DND-41 (cell line): ENCODE data around the gene LAMA4.

Source experiments
- ATAC-seq: fragments of 200-7000 bp; cut with Tn5 transposase; 3 replicates; pipeline ENCODE4 v1.9.1; 2021; ENCODE audit warnings: low read depth; ENCODE audit not compliant: insufficient read depth
- DNase-seq: peaks from one replicate; pipeline ENCODE4 v3.0.0-alpha.2; 2020
- H2AFZ ChIP-seq: 2 replicates; pipeline ENCODE4 v1.6.0; 2012; ENCODE audit warnings: low read depth, low read length
- H3K27ac ChIP-seq: 2 replicates; pipeline ENCODE4 v1.5.1; 2012; ENCODE audit warnings: low read length, inconsistent platforms
- H3K27me3 ChIP-seq: fragments of 200-600 bp; sonication (generic); 2 replicates; pipeline ENCODE4 v1.6.0; 2012; ENCODE audit warnings: low read length, mild to moderate bottlenecking, inconsistent platforms; ENCODE audit not compliant: insufficient read depth, poor library complexity
- H3K36me3 ChIP-seq: 2 replicates; pipeline ENCODE4 v1.5.1; 2012; ENCODE audit warnings: low read length, inconsistent platforms; ENCODE audit not compliant: insufficient read depth
- H3K4me1 ChIP-seq: 2 replicates; pipeline ENCODE4 v1.5.1; 2012; ENCODE audit warnings: mild to moderate bottlenecking, low read length; ENCODE audit not compliant: insufficient read depth
- H3K4me2 ChIP-seq: 2 replicates; pipeline ENCODE4 v1.6.0; 2012; ENCODE audit warnings: mild to moderate bottlenecking, moderate library complexity, low read length, inconsistent platforms; ENCODE audit not compliant: insufficient read depth
- H3K4me3 ChIP-seq, 2 experiments: fragments of 200-600 bp in 1 of 2; shearing (Covaris generic) in 1 of 2; 2 replicates each; pipeline ENCODE4 v1.5.1; 2012 to 2016; ENCODE audit warnings: inconsistent platforms in 2 of 2, low read length in 2 of 2, mild to moderate bottlenecking in 2 of 2, low read depth in 1 of 2, moderate library complexity in 1 of 2
- H3K79me2 ChIP-seq: 2 replicates; pipeline ENCODE4 v1.6.0; 2012; ENCODE audit warnings: low read length, inconsistent platforms; ENCODE audit not compliant: insufficient read depth
- H3K9ac ChIP-seq: 2 replicates; pipeline ENCODE4 v1.6.0; 2012; ENCODE audit warnings: low read depth, mild to moderate bottlenecking, inconsistent platforms, low read length, moderate library complexity
- H3K9me3 ChIP-seq: 2 replicates; pipeline ENCODE4 v1.5.1; 2012; ENCODE audit warnings: low read length, moderate library complexity, mild to moderate bottlenecking, inconsistent platforms; ENCODE audit not compliant: insufficient read depth, severe bottlenecking
- H4K20me1 ChIP-seq: 2 replicates; pipeline ENCODE4 v1.6.0; 2012; ENCODE audit warnings: low read length; ENCODE audit not compliant: insufficient read depth
- CTCF ChIP-seq: IDR thresholded peaks from 2 replicates; pipeline ENCODE4 v1.5.1; 2012; ENCODE audit warnings: borderline replicate concordance, low read length, moderate library complexity, mild to moderate bottlenecking; ENCODE audit not compliant: poor library complexity, severe bottlenecking; ENCODE audit errors: extremely low read depth
- EZH2 ChIP-seq: IDR thresholded peaks from 3 replicates; pipeline ENCODE4 v1.6.1; 2012; ENCODE audit warnings: borderline replicate concordance, low read depth, mild to moderate bottlenecking, moderate library complexity, low read length, inconsistent platforms; ENCODE audit not compliant: severe bottlenecking

Gene LAMA4

GRCh38 chr6:112128208-112128607 is 126.2 kb downstream of the LAMA4 start:
- ATAC-seq (no peak), DNase-seq (no peak)
- no peaks in the 10 kb centered on the region for H3K4me1 ChIP-seq
- no peaks in the 10 kb centered on the region for H4K20me1 ChIP-seq
- TF ChIP-seq CTCF (no peak), EZH2 (no peak)
- peaks cover 20% of the 10 kb centered on the region for H3K27me3 ChIP-seq
- H3K4me3 ChIP-seq: no peak overlapping the region
- H3K4me2 ChIP-seq: no peak overlapping the region
- H3K27ac ChIP-seq: no peak overlapping the region
- no peaks in the 10 kb centered on the region for H3K36me3 ChIP-seq
- H3K9ac ChIP-seq: no peak overlapping the region
- H3K79me2 ChIP-seq: no peaks in the 10 kb centered on the region
- H3K9me3 ChIP-seq: no peaks in the 10 kb centered on the region
- no peak overlapping the region for H2AFZ ChIP-seq

- H3K4me1 ChIP-seq: no peaks in the 10 kb centered on the region
- peaks cover 10% of the 10 kb centered on the region for H3K27me3 ChIP-seq
- H4K20me1 ChIP-seq: no peaks in the 10 kb centered on the region
- TF ChIP-seq CTCF (no peak), EZH2 (no peak)
- no peak overlapping the region for H3K4me3 ChIP-seq
- no peak for ATAC-seq
- H3K27ac ChIP-seq: no peak overlapping the region
- H3K79me2 ChIP-seq: no peaks in the 10 kb centered on the region
- H2AFZ ChIP-seq: no peak overlapping the region
- no peak for DNase-seq
- H3K9me3 ChIP-seq: no peaks in the 10 kb centered on the region
- no peaks in the 10 kb centered on the region for H3K36me3 ChIP-seq
- H3K9ac ChIP-seq: no peak overlapping the region
- H3K4me2 ChIP-seq: no peak overlapping the region
These were observed 130.4 kb downstream of the LAMA4 start for GRCh38 chr6:112123982-112124381.

- peaks cover 10% of the 10 kb centered on the region for H3K27me3 ChIP-seq
- no peak overlapping the region for H3K9ac ChIP-seq
- no peaks in the 10 kb centered on the region for H3K79me2 ChIP-seq
- TF ChIP-seq EZH2 (no peak), CTCF (no peak)
- ATAC-seq (no peak), DNase-seq (no peak)
- no peaks in the 10 kb centered on the region for H3K4me1 ChIP-seq
- no peaks in the 10 kb centered on the region for H3K9me3 ChIP-seq
- H3K36me3 ChIP-seq: no peaks in the 10 kb centered on the region
- H3K4me3 ChIP-seq: no peak overlapping the region
- H4K20me1 ChIP-seq: no peaks in the 10 kb centered on the region
- H2AFZ ChIP-seq: no peak overlapping the region
- H3K4me2 ChIP-seq: no peak overlapping the region
- H3K27ac ChIP-seq: no peak overlapping the region
These were observed 131.6 kb downstream of the LAMA4 start for GRCh38 chr6:112122756-112123155.

- Histone ChIP-seq H3K4me2 (no peak overlapping the region), H3K79me2 (no peaks in the 10 kb centered on the region), H3K27me3 (peaks cover 22% of the 10 kb centered on the region), H3K4me3 (no peak overlapping the region), H3K9ac (no peak overlapping the region), H4K20me1 (no peaks in the 10 kb centered on the region), H2AFZ (no peak overlapping the region), H3K27ac (no peak overlapping the region), H3K36me3 (no peaks in the 10 kb centered on the region), H3K9me3 (no peaks in the 10 kb centered on the region), H3K4me1 (no peaks in the 10 kb centered on the region)
- DNase-seq: no peak
- no peak for ATAC-seq
- TF ChIP-seq EZH2: no peak
- no peak for TF ChIP-seq CTCF
These were observed 136.3 kb downstream of the LAMA4 start for GRCh38 chr6:112118034-112118433.
